ENCODE measurements around the gene RPIA.

GRCh38 chr2:88667219-88667618 lies 24.3 kb upstream of the RPIA start:
- TF ChIP-seq CTCF (IDR thresholded peaks at IDR 0.05), result no peak
- no peak for TF ChIP-seq EP300 (IDR thresholded peaks at IDR 0.05)
